NB4 (cell line): ENCODE results near the gene AHCY.
"Not testable (repeated sequence)": the region's sequence is repeated elsewhere in the genome, so short reads cannot be mapped to it uniquely, and the experiment has no call there.

Experiments
- DNase-seq: peaks from one replicate; pipeline ENCODE4 v3.0.0; 2010; ENCODE audit warnings: low read depth
- H3K4me3 ChIP-seq: one replicate; pipeline ENCODE4 v1.5.1; 2011; ENCODE audit warnings: mild to moderate bottlenecking, low read depth, low read length, moderate library complexity
- CTCF ChIP-seq: IDR thresholded peaks from one replicate; pipeline ENCODE4 v1.5.1; 2012; ENCODE audit warnings: low read depth, low read length
- MAX ChIP-seq: IDR thresholded peaks from 2 replicates; pipeline ENCODE4 v1.6.1; 2011; ENCODE audit warnings: low read depth, low read length
- MYC ChIP-seq: IDR thresholded peaks from 2 replicates; pipeline ENCODE4 v1.6.1; 2011; ENCODE audit warnings: low read depth, low read length
- POLR2A ChIP-seq: IDR thresholded peaks from 2 replicates; pipeline ENCODE4 v1.6.1; 2011; ENCODE audit warnings: mild to moderate bottlenecking; ENCODE audit not compliant: insufficient read length; ENCODE audit errors: extremely low read depth

The AHCY gene

DNA sequence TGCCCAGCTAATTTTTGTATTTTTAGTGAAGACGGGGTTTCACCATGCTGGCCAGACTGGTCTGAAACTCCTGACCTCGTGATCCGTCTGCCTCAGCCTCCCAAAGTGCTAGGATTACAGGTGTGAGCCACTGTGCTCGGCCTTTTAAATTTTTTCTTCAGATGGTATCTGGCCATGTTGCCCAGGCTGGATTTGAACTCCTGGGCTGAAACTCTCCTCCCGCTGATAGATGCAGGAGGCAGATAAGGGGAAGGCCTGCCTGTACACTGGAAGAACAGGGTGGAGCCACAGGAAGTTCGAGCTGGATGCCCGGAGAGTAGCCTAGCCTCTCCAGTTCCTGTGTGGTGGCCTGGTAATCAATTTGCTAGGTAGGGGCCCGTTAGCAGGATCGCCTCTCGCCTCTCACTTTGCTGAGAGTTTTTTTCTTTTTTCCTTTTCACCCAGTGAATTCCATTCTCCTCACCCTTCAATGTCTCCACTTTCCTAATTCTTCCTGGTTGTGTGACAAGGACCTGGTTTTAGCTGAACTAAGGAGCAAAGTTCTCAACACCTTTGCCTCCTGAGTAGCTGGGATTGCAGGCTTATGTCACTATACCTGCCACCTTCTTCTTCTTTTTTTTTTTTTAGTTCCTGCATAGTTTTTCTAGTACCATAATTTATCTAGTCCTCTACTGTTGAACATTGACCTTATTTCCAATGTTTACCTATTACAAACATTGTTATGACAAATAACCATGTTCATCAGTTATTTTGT lies 40.5 kb upstream of the AHCY start:
- no peak for DNase-seq
- TF ChIP-seq MAX = no peak
- no peak for TF ChIP-seq POLR2A
- no peak for TF ChIP-seq CTCF
- no peak for TF ChIP-seq MYC
- no peak overlapping the region for H3K4me3 ChIP-seq

GRCh38 chr20:34341199-34341598 lies 38.0 kb upstream of the AHCY start:
- not testable (repeated sequence) for DNase-seq, H3K4me3 ChIP-seq

GRCh38 chr20:34340726-34341125 lies 37.6 kb upstream of the AHCY start:
- not testable (repeated sequence) for DNase-seq

DNA sequence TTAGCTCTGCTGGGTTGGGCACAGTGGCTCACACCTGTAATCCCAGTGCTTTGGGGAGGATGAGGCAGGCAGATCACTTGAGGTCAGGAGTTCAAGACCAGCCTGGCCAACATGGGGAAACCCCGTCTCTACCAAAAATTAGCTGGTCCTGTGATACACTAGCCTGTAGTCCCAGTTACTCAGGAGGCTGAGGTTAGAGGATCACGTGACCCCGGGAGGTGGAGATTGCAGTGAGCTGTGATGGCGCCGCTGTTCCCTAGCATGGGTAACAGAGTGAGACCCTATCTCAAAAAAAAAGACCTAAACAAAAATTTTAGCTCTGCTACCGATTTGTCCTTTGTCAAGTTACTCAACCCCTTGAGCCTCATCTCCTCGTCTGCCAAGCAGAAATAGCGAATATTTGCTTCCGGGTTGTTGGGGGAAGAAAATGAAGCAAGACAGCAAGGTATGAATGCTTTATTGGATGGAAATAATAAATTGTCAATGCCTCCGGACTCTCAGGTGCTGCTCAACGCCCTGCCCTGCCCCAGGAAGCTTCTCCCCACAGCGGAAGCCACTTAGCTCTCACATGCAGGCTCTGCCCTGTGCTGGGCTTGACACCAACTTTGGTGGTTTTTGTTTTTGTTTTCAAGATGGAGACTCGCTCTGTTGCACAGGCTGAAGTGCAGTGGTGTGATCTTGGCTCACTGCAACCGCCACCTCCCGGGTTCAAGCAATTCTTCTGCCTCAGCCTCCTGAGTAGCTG lies 35.0 kb upstream of the AHCY start:
- no peak overlapping the region for H3K4me3 ChIP-seq
- DNase-seq = no peak
- no peak for TF ChIP-seq CTCF
- no peak for TF ChIP-seq MAX
- TF ChIP-seq MYC = no peak
- TF ChIP-seq POLR2A = no peak

More at GRCh38 chr20:34340726-34341125, 37.6 kb upstream of the AHCY start:
- H3K4me3 ChIP-seq = not testable (repeated sequence)

- TF ChIP-seq MYC = no peak
- TF ChIP-seq MAX = no peak
- no peak for TF ChIP-seq CTCF
- no peak for TF ChIP-seq POLR2A
- no peak for DNase-seq
- H3K4me3 ChIP-seq = no peak overlapping the region
Observed at GRCh38 chr20:34337544-34337943, 34.4 kb upstream of the AHCY start.

DNA sequence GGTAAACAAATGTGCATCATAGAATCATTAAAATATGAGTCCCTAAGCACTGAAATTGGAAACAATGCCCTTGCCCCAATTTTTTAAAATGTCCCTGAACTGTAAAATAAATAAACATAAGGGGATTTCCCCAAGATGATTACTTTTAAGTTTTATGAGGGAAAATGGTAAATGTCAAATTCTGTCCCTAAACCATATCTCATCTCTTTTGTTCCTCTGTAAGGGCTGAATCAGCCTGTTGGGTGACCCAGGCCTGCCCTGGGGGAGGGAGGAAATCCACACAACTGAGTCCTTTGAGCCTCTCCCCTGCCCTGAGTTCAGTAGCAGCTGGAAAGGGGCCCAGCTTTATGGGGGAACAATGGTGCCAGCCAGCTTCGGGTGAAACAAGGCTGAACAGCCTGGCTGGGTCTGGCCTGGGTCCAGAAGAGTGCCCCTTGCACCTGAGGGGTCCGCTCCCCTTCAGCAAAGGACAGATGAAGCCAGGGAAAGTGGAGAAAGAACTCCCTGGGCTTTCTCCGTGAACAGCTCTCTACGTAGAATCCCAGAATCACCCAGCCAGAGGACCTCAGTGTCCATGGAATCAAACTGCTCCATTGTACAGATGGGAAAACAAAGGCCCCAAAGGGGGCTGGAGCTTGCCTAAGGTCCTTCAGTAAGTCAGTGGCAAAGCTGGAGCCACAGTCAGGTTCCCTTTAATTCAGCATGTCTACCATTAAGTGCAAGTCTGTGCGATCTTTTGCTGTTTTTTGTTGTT lies 31.7 kb upstream of the AHCY start:
- no peak for DNase-seq
- TF ChIP-seq POLR2A = no peak
- TF ChIP-seq MYC = no peak
- TF ChIP-seq MAX = no peak
- TF ChIP-seq CTCF = no peak
- H3K4me3 ChIP-seq = no peak overlapping the region
